ENCODE data around the gene STXBP6.

DNA sequence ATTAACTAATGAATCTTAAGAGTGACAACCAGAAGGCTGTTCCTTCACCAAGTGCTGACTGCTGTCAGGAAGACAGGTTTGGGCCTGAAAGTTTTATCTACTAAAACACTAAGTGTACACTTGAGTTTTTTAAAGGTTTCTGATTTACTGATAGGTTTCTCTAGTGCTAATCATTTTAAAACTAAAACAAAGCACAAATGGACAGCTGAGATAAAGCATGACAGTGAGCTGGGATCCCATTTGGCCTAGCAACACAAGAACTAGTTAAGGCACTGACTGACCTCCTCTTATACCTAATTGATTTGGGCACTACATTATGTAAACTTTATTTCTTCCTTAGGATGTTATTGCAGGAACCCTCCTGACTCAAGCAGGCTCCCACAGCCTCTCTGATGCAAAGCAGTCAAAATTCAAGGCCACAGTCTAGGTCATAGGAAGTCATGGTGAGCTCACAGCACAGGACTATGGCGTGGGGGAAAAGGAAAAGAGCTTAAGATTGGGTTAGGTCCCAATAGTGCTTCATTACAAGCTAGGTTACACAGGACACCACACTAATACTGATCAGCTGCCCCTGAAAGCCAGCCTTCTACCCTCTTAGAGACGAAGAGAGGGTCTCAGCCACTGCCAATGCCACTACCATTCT lies 3.5 kb downstream of the STXBP6 start:
- TF ChIP-seq CEBPB (IDR thresholded peaks at IDR 0.05) (no peak), TAF1 (IDR thresholded peaks at IDR 0.05; ENCODE audit: low read depth) (no peak), RAD21 (IDR thresholded peaks at IDR 0.05; ENCODE audit: low read depth) (no peak)
- TF ChIP-seq, protein P1, sequence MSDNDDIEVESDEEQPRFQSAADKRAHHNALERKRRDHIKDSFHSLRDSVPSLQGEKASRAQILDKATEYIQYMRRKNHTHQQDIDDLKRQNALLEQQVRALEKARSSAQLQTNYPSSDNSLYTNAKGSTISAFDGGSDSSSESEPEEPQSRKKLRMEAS (IDR thresholded peaks at IDR 0.05), result no peak

All from Ishikawa (cell line).